H9 (cell line): ENCODE results near the gene LHPP. TPM values are rescaled to one million over a fixed set of nuclear protein-coding genes. Genes with fewer than 3 reads are reported as not detected.

ENCODE experiments used
- DNase-seq: peaks from one replicate; pipeline ENCODE4 v3.0.0-alpha.2; 2017
- H2AFZ ChIP-seq: one replicate; pipeline ENCODE4 v1.6.1; 2013; ENCODE audit warnings: mild to moderate bottlenecking, low read length, control low read depth, moderate library complexity
- H2AK5ac ChIP-seq: 2 replicates; pipeline ENCODE4 v1.6.1; 2013; ENCODE audit warnings: low read length, control low read depth, mixed read lengths; ENCODE audit not compliant: insufficient read length
- H2BK120ac ChIP-seq: one replicate; pipeline ENCODE4 v1.6.1; 2013; ENCODE audit warnings: low read depth, mild to moderate bottlenecking, low read length, control low read depth, inconsistent platforms; ENCODE audit not compliant: poor library complexity, severe bottlenecking
- H2BK12ac ChIP-seq: 2 replicates; pipeline ENCODE4 v1.6.1; 2013; ENCODE audit warnings: low read length, control low read depth, mixed read lengths, low read depth; ENCODE audit not compliant: insufficient read length
- H2BK15ac ChIP-seq: 2 replicates; pipeline ENCODE4 v1.6.1; 2013; ENCODE audit warnings: low read depth, low read length, control low read depth
- H2BK20ac ChIP-seq: one replicate; pipeline ENCODE4 v1.6.1; 2013; ENCODE audit warnings: low read depth, mild to moderate bottlenecking, low read length, control low read depth, inconsistent platforms; ENCODE audit not compliant: poor library complexity, severe bottlenecking
- H2BK5ac ChIP-seq: 2 replicates; pipeline ENCODE4 v1.6.1; 2013; ENCODE audit warnings: low read length, control low read depth, mixed read lengths; ENCODE audit not compliant: insufficient read length
- H3K14ac ChIP-seq: 2 replicates; pipeline ENCODE4 v1.6.1; 2013; ENCODE audit warnings: low read length, control low read depth; ENCODE audit not compliant: insufficient read depth
- H3K18ac ChIP-seq: 2 replicates; pipeline ENCODE4 v1.6.1; 2013; ENCODE audit warnings: low read depth, mild to moderate bottlenecking, mixed read lengths, low read length, control low read depth; ENCODE audit not compliant: insufficient read length
- H3K23ac ChIP-seq: 2 replicates; pipeline ENCODE4 v1.6.1; 2013; ENCODE audit warnings: low read length, control low read depth, mixed read lengths, low read depth; ENCODE audit not compliant: insufficient read length
- H3K23me2 ChIP-seq: 2 replicates; pipeline ENCODE4 v1.6.1; 2013; ENCODE audit warnings: low read depth, mild to moderate bottlenecking, mixed read lengths, low read length, control low read depth; ENCODE audit not compliant: insufficient read length, poor library complexity, severe bottlenecking
- H3K27ac ChIP-seq: 2 replicates; pipeline ENCODE4 v1.5.1; 2013; ENCODE audit warnings: low read length, control low read depth, mixed read lengths, low read depth; ENCODE audit not compliant: insufficient read length
- H3K27me3 ChIP-seq: 2 replicates; pipeline ENCODE4 v1.6.1; 2013; ENCODE audit warnings: low read length, control low read depth, inconsistent platforms; ENCODE audit not compliant: insufficient read depth
- H3K4ac ChIP-seq: 2 replicates; pipeline ENCODE4 v1.6.1; 2013; ENCODE audit warnings: low read depth, mild to moderate bottlenecking, control low read depth, inconsistent platforms, low read length, moderate library complexity
- H3K4me1 ChIP-seq: 2 replicates; pipeline ENCODE4 v1.6.1; 2013; ENCODE audit warnings: low read length, control low read depth, inconsistent platforms; ENCODE audit not compliant: insufficient read depth
- H3K4me2 ChIP-seq: 2 replicates; pipeline ENCODE4 v1.6.1; 2013; ENCODE audit warnings: low read length, control low read depth, mixed read lengths; ENCODE audit not compliant: insufficient read length, insufficient read depth
- H3K56ac ChIP-seq: 2 replicates; pipeline ENCODE4 v1.6.1; 2013; ENCODE audit warnings: low read depth, mild to moderate bottlenecking, mixed read lengths, low read length, control low read depth; ENCODE audit not compliant: insufficient read length
- H3K79me1 ChIP-seq: 2 replicates; pipeline ENCODE4 v1.6.1; 2013; ENCODE audit warnings: low read depth, mild to moderate bottlenecking, moderate library complexity, low read length, control low read depth, inconsistent platforms; ENCODE audit not compliant: insufficient read depth, poor library complexity, severe bottlenecking
- H3K79me2 ChIP-seq: 2 replicates; pipeline ENCODE4 v1.6.1; 2013; ENCODE audit warnings: low read length, control low read depth, inconsistent platforms; ENCODE audit not compliant: insufficient read depth
- H3K9ac ChIP-seq: 2 replicates; pipeline ENCODE4 v1.6.1; 2013; ENCODE audit warnings: low read length, control low read depth, mixed read lengths; ENCODE audit not compliant: insufficient read length; ENCODE audit errors: extremely low read depth
- H3K9me3 ChIP-seq: one replicate; pipeline ENCODE4 v1.6.1; 2013; ENCODE audit warnings: low read depth, low read length, inconsistent platforms; ENCODE audit not compliant: control insufficient read depth
- H3T11ph ChIP-seq: one replicate; pipeline ENCODE4 v1.6.1; 2013; ENCODE audit warnings: mild to moderate bottlenecking, low read length, control low read depth, inconsistent platforms
- H4K20me1 ChIP-seq: one replicate; pipeline ENCODE4 v1.6.1; 2013; ENCODE audit not compliant: control insufficient read depth, insufficient read length, insufficient read depth
- H4K5ac ChIP-seq: 2 replicates; pipeline ENCODE4 v1.6.1; 2013; ENCODE audit warnings: low read depth, mild to moderate bottlenecking, mixed read lengths, low read length, control low read depth; ENCODE audit not compliant: insufficient read length
- H4K8ac ChIP-seq: replicated peaks from 2 replicates; pipeline ENCODE4 v1.6.1; 2013; ENCODE audit warnings: low read length, control low read depth, mixed read lengths, low read depth; ENCODE audit not compliant: insufficient read length
- H4K91ac ChIP-seq: 2 replicates; pipeline ENCODE4 v1.6.1; 2013; ENCODE audit warnings: low read depth, mild to moderate bottlenecking, moderate library complexity, mixed read lengths, low read length, control low read depth; ENCODE audit not compliant: insufficient read length
- H3K27ac Mint-ChIP-seq, 3 experiments: 2 replicates in 2 of 3; 3 replicates in 1 of 3; pipeline ENCODE4 v1.8.0; 2020 to 2021; ENCODE audit warnings: mixed read lengths in 3 of 3, mild to moderate bottlenecking in 1 of 3, moderate library complexity in 1 of 3
- H3K27me3 Mint-ChIP-seq: 2 replicates; pipeline ENCODE4 v1.8.0; 2021; ENCODE audit warnings: low read depth, mild to moderate bottlenecking, moderate library complexity, mixed read lengths
- H3K36me3 Mint-ChIP-seq, 3 experiments: 2 replicates in 2 of 3; 3 replicates in 1 of 3; pipeline ENCODE4 v1.8.0; 2020 to 2021; ENCODE audit warnings: low read depth in 3 of 3, mixed read lengths in 3 of 3; ENCODE audit not compliant: insufficient read depth in 1 of 3
- H3K4me1 Mint-ChIP-seq, 2 experiments: 2 replicates each; pipeline ENCODE4 v1.8.0; 2020; ENCODE audit warnings: mixed read lengths in 2 of 2
- H3K4me3 Mint-ChIP-seq, 2 experiments: 2 replicates in 1 of 2; 3 replicates in 1 of 2; pipeline ENCODE4 v1.8.0; 2020 to 2021; ENCODE audit warnings: mild to moderate bottlenecking in 2 of 2, mixed read lengths in 2 of 2, moderate library complexity in 1 of 2
- H3K9me3 Mint-ChIP-seq, 2 experiments: 2 replicates in 1 of 2; 3 replicates in 1 of 2; pipeline ENCODE4 v1.8.0; 2020; ENCODE audit warnings: mild to moderate bottlenecking in 2 of 2, mixed read lengths in 2 of 2, moderate library complexity in 1 of 2
- WGBS: extraction: QIAGEN DNeasy Blood & Tissue Kit; methylation state at CpG from one replicate; pipeline ENCODE4 v1.1.7; 2013; ENCODE audit warnings: missing lambda C conversion rate, low lambda C conversion rate, mixed read lengths; ENCODE audit not compliant: insufficient read length; ENCODE audit errors: extremely low coverage; 5-methylcytosine and 5-hydroxymethylcytosine counted together
- total RNA-seq: library from RNA; stranded (reverse); gene quantifications from 2 replicates; pipeline ENCODE4 v1.2.1, GENCODE V29; 2021
- TF ChIP-seq, protein P1 (sequence below): fragments of 200-600 bp; sonication (generic); conservative IDR thresholded peaks from 3 replicates; pipeline ENCODE4 v1.8.0; 2021; ENCODE audit warnings: antibody characterized with exemption, mild to moderate bottlenecking

Gene LHPP
- total RNA-seq, 1 experiment from 2014 or later, result 29.6 TPM

DNA sequence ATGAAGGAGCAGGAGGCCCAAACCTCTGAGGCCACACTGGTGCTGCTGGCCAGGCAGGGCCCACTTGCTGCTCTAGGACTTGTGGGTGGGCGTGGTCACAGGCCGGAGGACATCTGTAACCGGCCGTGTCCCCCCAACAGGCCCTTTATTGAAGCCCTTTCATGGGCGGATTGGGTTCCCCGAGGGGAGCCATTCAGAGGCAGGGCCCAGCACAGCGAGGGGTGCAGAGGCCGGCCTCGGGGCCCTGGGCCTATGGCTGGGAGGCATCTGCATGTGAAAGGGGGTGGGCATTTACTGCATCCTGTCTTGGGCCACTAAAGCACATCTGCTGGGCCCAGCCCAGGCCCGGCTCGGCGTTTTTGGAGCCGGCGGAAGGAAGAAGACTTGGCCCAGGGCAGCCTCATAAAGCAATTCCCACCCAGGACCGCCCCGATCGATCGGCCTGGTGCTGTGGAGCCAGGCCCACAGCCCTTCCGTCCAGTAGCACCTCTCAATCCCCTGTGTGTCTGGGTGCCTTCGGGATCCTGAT is 8.4 kb downstream of the LHPP start:
- H2BK15ac ChIP-seq, result no peak overlapping the region
- no CpG with 5 or more reads among the region's 20 CpGs for WGBS
- H4K5ac ChIP-seq, result no peak overlapping the region
- 0 out of 2 replicates have a peak overlapping the region, but pooled peaks have one; percentile 3 for H3K14ac ChIP-seq
- H3K9me3 ChIP-seq, result no peaks in the 10 kb centered on the region
- no peak overlapping the region for H3K4me2 ChIP-seq
- peaks cover 3% of the 10 kb centered on the region for H4K20me1 ChIP-seq
- peak overlapping the region; percentile 1 for H3K27ac ChIP-seq
- H3K56ac ChIP-seq, result no peak overlapping the region
- H3K4me1 ChIP-seq, result peaks cover 15% of the 10 kb centered on the region; the same call in 1 of the 2 replicates
- H2AK5ac ChIP-seq, result no peak overlapping the region
- no peak overlapping the region for H2BK12ac ChIP-seq
- peak overlapping the region; percentile 25 to 33; a peak in 3 of 5 replicates for H3K4me3 Mint-ChIP-seq
- no peak overlapping the region for H3K9ac ChIP-seq
- no peaks in the 10 kb centered on the region for H3K79me2 ChIP-seq
- H3K36me3 Mint-ChIP-seq, result no peaks in the 10 kb centered on the region
- H3K4me1 Mint-ChIP-seq, result peaks cover 55 to 62% of the 10 kb centered on the region in 2 experiments
- no peak overlapping the region for H3T11ph ChIP-seq
- no peaks in the 10 kb centered on the region for H3K23me2 ChIP-seq
- H3K4ac ChIP-seq, result no peak overlapping the region
- H2BK120ac ChIP-seq, result no peak overlapping the region
- no peak overlapping the region for H2BK20ac ChIP-seq
- no peak overlapping the region for H3K23ac ChIP-seq
- no peak overlapping the region for H2BK5ac ChIP-seq
- TF ChIP-seq, protein P1, sequence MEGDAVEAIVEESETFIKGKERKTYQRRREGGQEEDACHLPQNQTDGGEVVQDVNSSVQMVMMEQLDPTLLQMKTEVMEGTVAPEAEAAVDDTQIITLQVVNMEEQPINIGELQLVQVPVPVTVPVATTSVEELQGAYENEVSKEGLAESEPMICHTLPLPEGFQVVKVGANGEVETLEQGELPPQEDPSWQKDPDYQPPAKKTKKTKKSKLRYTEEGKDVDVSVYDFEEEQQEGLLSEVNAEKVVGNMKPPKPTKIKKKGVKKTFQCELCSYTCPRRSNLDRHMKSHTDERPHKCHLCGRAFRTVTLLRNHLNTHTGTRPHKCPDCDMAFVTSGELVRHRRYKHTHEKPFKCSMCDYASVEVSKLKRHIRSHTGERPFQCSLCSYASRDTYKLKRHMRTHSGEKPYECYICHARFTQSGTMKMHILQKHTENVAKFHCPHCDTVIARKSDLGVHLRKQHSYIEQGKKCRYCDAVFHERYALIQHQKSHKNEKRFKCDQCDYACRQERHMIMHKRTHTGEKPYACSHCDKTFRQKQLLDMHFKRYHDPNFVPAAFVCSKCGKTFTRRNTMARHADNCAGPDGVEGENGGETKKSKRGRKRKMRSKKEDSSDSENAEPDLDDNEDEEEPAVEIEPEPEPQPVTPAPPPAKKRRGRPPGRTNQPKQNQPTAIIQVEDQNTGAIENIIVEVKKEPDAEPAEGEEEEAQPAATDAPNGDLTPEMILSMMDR, result no peak
- peaks cover 9% of the 10 kb centered on the region for H3K27me3 Mint-ChIP-seq
- H3K9me3 Mint-ChIP-seq, result no peaks in the 10 kb centered on the region
- H2AFZ ChIP-seq, result no peak overlapping the region
- no peak overlapping the region for H4K91ac ChIP-seq
- peak overlapping the region; percentile 32 to 94 (median 94) for H3K27ac Mint-ChIP-seq
- H3K27me3 ChIP-seq, result no peaks in the 10 kb centered on the region
- no peak overlapping the region for H3K18ac ChIP-seq
- H3K79me1 ChIP-seq, result no peaks in the 10 kb centered on the region
- no peak overlapping the region for H4K8ac ChIP-seq
- peak; percentile 95 for DNase-seq
